H9 (cell line): ENCODE measurements around the gene MYLK. TPM values are rescaled to one million over a fixed set of nuclear protein-coding genes. Genes with fewer than 3 reads are reported as not detected.

ENCODE experiments used
- DNase-seq: peaks from one replicate; pipeline ENCODE4 v3.0.0-alpha.2; 2017
- H2AFZ ChIP-seq: one replicate; pipeline ENCODE4 v1.6.1; 2013; ENCODE audit warnings: mild to moderate bottlenecking, low read length, control low read depth, moderate library complexity
- H2AK5ac ChIP-seq: 2 replicates; pipeline ENCODE4 v1.6.1; 2013; ENCODE audit warnings: low read length, control low read depth, mixed read lengths; ENCODE audit not compliant: insufficient read length
- H2BK120ac ChIP-seq: one replicate; pipeline ENCODE4 v1.6.1; 2013; ENCODE audit warnings: low read depth, mild to moderate bottlenecking, low read length, control low read depth, inconsistent platforms; ENCODE audit not compliant: poor library complexity, severe bottlenecking
- H2BK12ac ChIP-seq: 2 replicates; pipeline ENCODE4 v1.6.1; 2013; ENCODE audit warnings: low read length, control low read depth, mixed read lengths, low read depth; ENCODE audit not compliant: insufficient read length
- H2BK15ac ChIP-seq: 2 replicates; pipeline ENCODE4 v1.6.1; 2013; ENCODE audit warnings: low read depth, low read length, control low read depth
- H2BK20ac ChIP-seq: one replicate; pipeline ENCODE4 v1.6.1; 2013; ENCODE audit warnings: low read depth, mild to moderate bottlenecking, low read length, control low read depth, inconsistent platforms; ENCODE audit not compliant: poor library complexity, severe bottlenecking
- H2BK5ac ChIP-seq: 2 replicates; pipeline ENCODE4 v1.6.1; 2013; ENCODE audit warnings: low read length, control low read depth, mixed read lengths; ENCODE audit not compliant: insufficient read length
- H3K14ac ChIP-seq: 2 replicates; pipeline ENCODE4 v1.6.1; 2013; ENCODE audit warnings: low read length, control low read depth; ENCODE audit not compliant: insufficient read depth
- H3K18ac ChIP-seq: 2 replicates; pipeline ENCODE4 v1.6.1; 2013; ENCODE audit warnings: low read depth, mild to moderate bottlenecking, mixed read lengths, low read length, control low read depth; ENCODE audit not compliant: insufficient read length
- H3K23ac ChIP-seq: 2 replicates; pipeline ENCODE4 v1.6.1; 2013; ENCODE audit warnings: low read length, control low read depth, mixed read lengths, low read depth; ENCODE audit not compliant: insufficient read length
- H3K23me2 ChIP-seq: 2 replicates; pipeline ENCODE4 v1.6.1; 2013; ENCODE audit warnings: low read depth, mild to moderate bottlenecking, mixed read lengths, low read length, control low read depth; ENCODE audit not compliant: insufficient read length, poor library complexity, severe bottlenecking
- H3K27ac ChIP-seq: 2 replicates; pipeline ENCODE4 v1.5.1; 2013; ENCODE audit warnings: low read length, control low read depth, mixed read lengths, low read depth; ENCODE audit not compliant: insufficient read length
- H3K27me3 ChIP-seq: 2 replicates; pipeline ENCODE4 v1.6.1; 2013; ENCODE audit warnings: low read length, control low read depth, inconsistent platforms; ENCODE audit not compliant: insufficient read depth
- H3K4ac ChIP-seq: 2 replicates; pipeline ENCODE4 v1.6.1; 2013; ENCODE audit warnings: low read depth, mild to moderate bottlenecking, control low read depth, inconsistent platforms, low read length, moderate library complexity
- H3K4me1 ChIP-seq: 2 replicates; pipeline ENCODE4 v1.6.1; 2013; ENCODE audit warnings: low read length, control low read depth, inconsistent platforms; ENCODE audit not compliant: insufficient read depth
- H3K4me2 ChIP-seq: 2 replicates; pipeline ENCODE4 v1.6.1; 2013; ENCODE audit warnings: low read length, control low read depth, mixed read lengths; ENCODE audit not compliant: insufficient read length, insufficient read depth
- H3K56ac ChIP-seq: 2 replicates; pipeline ENCODE4 v1.6.1; 2013; ENCODE audit warnings: low read depth, mild to moderate bottlenecking, mixed read lengths, low read length, control low read depth; ENCODE audit not compliant: insufficient read length
- H3K79me1 ChIP-seq: 2 replicates; pipeline ENCODE4 v1.6.1; 2013; ENCODE audit warnings: low read depth, mild to moderate bottlenecking, moderate library complexity, low read length, control low read depth, inconsistent platforms; ENCODE audit not compliant: insufficient read depth, poor library complexity, severe bottlenecking
- H3K79me2 ChIP-seq: 2 replicates; pipeline ENCODE4 v1.6.1; 2013; ENCODE audit warnings: low read length, control low read depth, inconsistent platforms; ENCODE audit not compliant: insufficient read depth
- H3K9ac ChIP-seq: 2 replicates; pipeline ENCODE4 v1.6.1; 2013; ENCODE audit warnings: low read length, control low read depth, mixed read lengths; ENCODE audit not compliant: insufficient read length; ENCODE audit errors: extremely low read depth
- H3K9me3 ChIP-seq: one replicate; pipeline ENCODE4 v1.6.1; 2013; ENCODE audit warnings: low read depth, low read length, inconsistent platforms; ENCODE audit not compliant: control insufficient read depth
- H3T11ph ChIP-seq: one replicate; pipeline ENCODE4 v1.6.1; 2013; ENCODE audit warnings: mild to moderate bottlenecking, low read length, control low read depth, inconsistent platforms
- H4K20me1 ChIP-seq: one replicate; pipeline ENCODE4 v1.6.1; 2013; ENCODE audit not compliant: control insufficient read depth, insufficient read length, insufficient read depth
- H4K5ac ChIP-seq: 2 replicates; pipeline ENCODE4 v1.6.1; 2013; ENCODE audit warnings: low read depth, mild to moderate bottlenecking, mixed read lengths, low read length, control low read depth; ENCODE audit not compliant: insufficient read length
- H4K8ac ChIP-seq: replicated peaks from 2 replicates; pipeline ENCODE4 v1.6.1; 2013; ENCODE audit warnings: low read length, control low read depth, mixed read lengths, low read depth; ENCODE audit not compliant: insufficient read length
- H4K91ac ChIP-seq: 2 replicates; pipeline ENCODE4 v1.6.1; 2013; ENCODE audit warnings: low read depth, mild to moderate bottlenecking, moderate library complexity, mixed read lengths, low read length, control low read depth; ENCODE audit not compliant: insufficient read length
- H3K27ac Mint-ChIP-seq, 3 experiments: 2 replicates in 2 of 3; 3 replicates in 1 of 3; pipeline ENCODE4 v1.8.0; 2020 to 2021; ENCODE audit warnings: mixed read lengths in 3 of 3, mild to moderate bottlenecking in 1 of 3, moderate library complexity in 1 of 3
- H3K27me3 Mint-ChIP-seq: 2 replicates; pipeline ENCODE4 v1.8.0; 2021; ENCODE audit warnings: low read depth, mild to moderate bottlenecking, moderate library complexity, mixed read lengths
- H3K36me3 Mint-ChIP-seq, 3 experiments: 2 replicates in 2 of 3; 3 replicates in 1 of 3; pipeline ENCODE4 v1.8.0; 2020 to 2021; ENCODE audit warnings: low read depth in 3 of 3, mixed read lengths in 3 of 3; ENCODE audit not compliant: insufficient read depth in 1 of 3
- H3K4me1 Mint-ChIP-seq, 2 experiments: 2 replicates each; pipeline ENCODE4 v1.8.0; 2020; ENCODE audit warnings: mixed read lengths in 2 of 2
- H3K4me3 Mint-ChIP-seq, 2 experiments: 2 replicates in 1 of 2; 3 replicates in 1 of 2; pipeline ENCODE4 v1.8.0; 2020 to 2021; ENCODE audit warnings: mild to moderate bottlenecking in 2 of 2, mixed read lengths in 2 of 2, moderate library complexity in 1 of 2
- H3K9me3 Mint-ChIP-seq, 2 experiments: 2 replicates in 1 of 2; 3 replicates in 1 of 2; pipeline ENCODE4 v1.8.0; 2020; ENCODE audit warnings: mild to moderate bottlenecking in 2 of 2, mixed read lengths in 2 of 2, moderate library complexity in 1 of 2
- WGBS: extraction: QIAGEN DNeasy Blood & Tissue Kit; methylation state at CpG from one replicate; pipeline ENCODE4 v1.1.7; 2013; ENCODE audit warnings: missing lambda C conversion rate, low lambda C conversion rate, mixed read lengths; ENCODE audit not compliant: insufficient read length; ENCODE audit errors: extremely low coverage; 5-methylcytosine and 5-hydroxymethylcytosine counted together
- total RNA-seq: library from RNA; stranded (reverse); gene quantifications from 2 replicates; pipeline ENCODE4 v1.2.1, GENCODE V29; 2021
- TF ChIP-seq, protein P1 (sequence below): fragments of 200-600 bp; sonication (generic); conservative IDR thresholded peaks from 3 replicates; pipeline ENCODE4 v1.8.0; 2021; ENCODE audit warnings: antibody characterized with exemption, mild to moderate bottlenecking

Gene MYLK
- total RNA-seq, 1 experiment from 2014 or later = 10.1 TPM

DNA sequence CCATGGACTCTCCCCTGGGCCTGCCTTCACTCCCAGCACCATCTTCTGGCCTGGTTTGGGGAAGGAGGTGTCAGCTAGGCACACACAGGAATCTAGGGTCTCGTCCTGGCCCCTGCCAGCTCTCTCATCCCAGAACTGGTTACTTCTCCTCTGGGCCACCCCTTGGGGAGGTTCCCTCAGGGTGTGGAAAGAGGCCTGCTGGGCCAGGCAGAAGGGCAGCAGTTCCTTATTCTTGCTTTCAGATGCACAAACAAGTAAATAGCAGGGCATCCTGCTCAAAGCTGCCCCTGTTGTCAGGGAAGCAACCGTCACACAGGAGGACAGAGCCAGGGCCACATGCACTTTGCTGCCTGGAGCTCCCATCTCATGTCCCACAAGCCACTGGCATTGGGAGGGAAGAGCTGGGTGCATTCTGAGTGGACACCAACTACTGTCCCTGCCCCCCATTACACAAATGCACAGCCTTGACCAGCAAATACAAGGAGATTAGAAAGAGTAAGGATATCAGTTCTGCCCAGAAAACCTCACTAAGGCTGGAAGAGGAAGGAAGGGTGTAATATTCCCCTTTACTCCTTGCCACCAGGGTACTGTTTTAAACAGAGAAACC, 190.4 kb downstream of the MYLK start:
- Histone ChIP-seq H2AFZ (no peak overlapping the region), H4K20me1 (no peaks in the 10 kb centered on the region), H4K5ac (no peak overlapping the region), H3K4me1 (peaks cover 4% of the 10 kb centered on the region; the same call in 1 of the 2 replicates), H4K8ac (no peak overlapping the region), H3K27ac (no peak overlapping the region), H3K23ac (no peak overlapping the region), H3K4me2 (no peak overlapping the region), H3K18ac (no peak overlapping the region), H3K4ac (no peak overlapping the region), H3K23me2 (no peaks in the 10 kb centered on the region), H2BK20ac (no peak overlapping the region), H3K14ac (no peak overlapping the region; the same call in 1 of the 2 replicates), H4K91ac (no peak overlapping the region), H3K9ac (no peak overlapping the region), H2BK120ac (no peak overlapping the region), H3K79me2 (no peaks in the 10 kb centered on the region), H2AK5ac (no peak overlapping the region), H2BK5ac (no peak overlapping the region), H3T11ph (no peak overlapping the region), H3K9me3 (no peaks in the 10 kb centered on the region), H2BK15ac (no peak overlapping the region), H2BK12ac (no peak overlapping the region), H3K56ac (no peak overlapping the region), H3K27me3 (no peaks in the 10 kb centered on the region), H3K79me1 (no peaks in the 10 kb centered on the region)
- TF ChIP-seq, protein P1, sequence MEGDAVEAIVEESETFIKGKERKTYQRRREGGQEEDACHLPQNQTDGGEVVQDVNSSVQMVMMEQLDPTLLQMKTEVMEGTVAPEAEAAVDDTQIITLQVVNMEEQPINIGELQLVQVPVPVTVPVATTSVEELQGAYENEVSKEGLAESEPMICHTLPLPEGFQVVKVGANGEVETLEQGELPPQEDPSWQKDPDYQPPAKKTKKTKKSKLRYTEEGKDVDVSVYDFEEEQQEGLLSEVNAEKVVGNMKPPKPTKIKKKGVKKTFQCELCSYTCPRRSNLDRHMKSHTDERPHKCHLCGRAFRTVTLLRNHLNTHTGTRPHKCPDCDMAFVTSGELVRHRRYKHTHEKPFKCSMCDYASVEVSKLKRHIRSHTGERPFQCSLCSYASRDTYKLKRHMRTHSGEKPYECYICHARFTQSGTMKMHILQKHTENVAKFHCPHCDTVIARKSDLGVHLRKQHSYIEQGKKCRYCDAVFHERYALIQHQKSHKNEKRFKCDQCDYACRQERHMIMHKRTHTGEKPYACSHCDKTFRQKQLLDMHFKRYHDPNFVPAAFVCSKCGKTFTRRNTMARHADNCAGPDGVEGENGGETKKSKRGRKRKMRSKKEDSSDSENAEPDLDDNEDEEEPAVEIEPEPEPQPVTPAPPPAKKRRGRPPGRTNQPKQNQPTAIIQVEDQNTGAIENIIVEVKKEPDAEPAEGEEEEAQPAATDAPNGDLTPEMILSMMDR = no peak
- H3K27ac Mint-ChIP-seq = no peak overlapping the region
- no CpG with 5 or more reads among the region's 2 CpGs for WGBS
- no peaks in the 10 kb centered on the region; a peak in 2 of 7 replicates for H3K36me3 Mint-ChIP-seq
- peaks cover 31 to 42% of the 10 kb centered on the region in 2 experiments for H3K4me1 Mint-ChIP-seq
- no peaks in the 10 kb centered on the region; the same call in 1 of the 2 replicates for H3K27me3 Mint-ChIP-seq
- no peaks in the 10 kb centered on the region for H3K9me3 Mint-ChIP-seq
- no peak for DNase-seq
- no peak overlapping the region for H3K4me3 Mint-ChIP-seq
